Activated T-cell treated with anti-CD3 and anti-CD28 coated beads, Interleukin-2, amount 50 U/mL, for 24 hours (primary cell): ENCODE measurements around the gene TUBA3D.
"Not testable (repeated sequence)": the region's sequence is repeated elsewhere in the genome, so short reads cannot be mapped to it uniquely, and the experiment has no call there.

Experiments
- DNase-seq: peaks from one replicate; pipeline ENCODE4 v3.0.0-alpha.2; 2020
- H3K27ac Mint-ChIP-seq: 2 replicates; pipeline ENCODE4 v1.8.0; 2020; ENCODE audit warnings: mild to moderate bottlenecking, mixed read lengths
- H3K27me3 Mint-ChIP-seq: 2 replicates; pipeline ENCODE4 v1.8.0; 2020; ENCODE audit warnings: mixed read lengths
- H3K36me3 Mint-ChIP-seq: 2 replicates; pipeline ENCODE4 v1.8.0; 2020; ENCODE audit warnings: low read depth, mixed read lengths
- H3K4me1 Mint-ChIP-seq: 2 replicates; pipeline ENCODE4 v1.8.0; 2020; ENCODE audit warnings: low read depth, mixed read lengths
- H3K4me3 Mint-ChIP-seq: 2 replicates; pipeline ENCODE4 v1.8.0; 2020; ENCODE audit warnings: mild to moderate bottlenecking, moderate library complexity, mixed read lengths
- H3K9me3 Mint-ChIP-seq: 2 replicates; pipeline ENCODE4 v1.8.0; 2020; ENCODE audit warnings: mixed read lengths

Gene TUBA3D

DNA sequence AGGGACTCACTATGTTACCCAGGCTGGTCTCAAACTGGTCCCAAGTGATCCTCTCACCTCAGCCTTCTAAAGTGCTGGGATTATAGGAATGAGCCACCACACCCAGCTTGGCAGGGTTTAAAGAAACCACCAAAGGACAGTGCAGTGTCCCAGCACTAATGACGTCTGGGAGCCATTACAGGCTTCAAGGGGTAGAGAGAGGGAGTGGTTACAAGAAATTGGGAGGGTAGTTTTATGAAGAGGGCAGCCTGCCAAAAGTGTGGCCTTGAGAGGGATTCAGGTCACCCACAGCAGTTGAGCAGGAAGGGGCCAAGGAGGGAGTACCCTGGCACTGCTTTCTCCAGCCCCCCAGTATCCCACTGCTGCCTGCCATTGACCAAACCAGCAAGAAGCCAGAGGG lies 1.3 kb downstream of the TUBA3D start:
- DNase-seq, H3K4me1 Mint-ChIP-seq, H3K27ac Mint-ChIP-seq, H3K4me3 Mint-ChIP-seq, H3K9me3 Mint-ChIP-seq, H3K27me3 Mint-ChIP-seq, H3K36me3 Mint-ChIP-seq: not testable (repeated sequence)

- H3K36me3 Mint-ChIP-seq, result peaks cover 16% of the 10 kb centered on the region
- H3K9me3 Mint-ChIP-seq, H3K4me1 Mint-ChIP-seq, H3K27ac Mint-ChIP-seq, H3K4me3 Mint-ChIP-seq, DNase-seq, H3K27me3 Mint-ChIP-seq: not testable (repeated sequence)
Measured at GRCh38 chr2:131478074-131478849, 2.3 kb downstream of the TUBA3D start.

- DNase-seq, H3K27ac Mint-ChIP-seq, H3K27me3 Mint-ChIP-seq, H3K4me1 Mint-ChIP-seq, H3K9me3 Mint-ChIP-seq, H3K4me3 Mint-ChIP-seq: not testable (repeated sequence)
- H3K36me3 Mint-ChIP-seq, result peaks cover 22% of the 10 kb centered on the region
Measured at GRCh38 chr2:131478850-131479461, 3.0 kb downstream of the TUBA3D start.

DNA sequence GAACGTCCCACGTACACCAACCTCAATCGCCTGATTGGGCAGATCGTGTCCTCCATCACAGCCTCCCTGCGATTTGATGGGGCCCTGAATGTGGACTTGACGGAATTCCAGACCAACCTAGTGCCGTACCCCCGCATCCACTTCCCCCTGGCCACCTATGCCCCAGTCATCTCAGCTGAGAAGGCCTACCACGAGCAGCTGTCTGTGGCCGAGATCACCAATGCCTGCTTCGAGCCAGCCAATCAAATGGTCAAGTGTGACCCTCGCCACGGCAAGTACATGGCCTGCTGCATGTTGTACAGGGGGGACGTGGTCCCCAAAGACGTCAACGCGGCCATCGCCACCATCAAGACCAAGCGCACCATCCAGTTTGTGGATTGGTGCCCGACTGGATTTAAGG lies 4.4 kb downstream of the TUBA3D start:
- H3K9me3 Mint-ChIP-seq, H3K27me3 Mint-ChIP-seq, H3K27ac Mint-ChIP-seq, H3K4me1 Mint-ChIP-seq, DNase-seq, H3K4me3 Mint-ChIP-seq: not testable (repeated sequence)
- H3K36me3 Mint-ChIP-seq, result peaks cover 32% of the 10 kb centered on the region

DNA sequence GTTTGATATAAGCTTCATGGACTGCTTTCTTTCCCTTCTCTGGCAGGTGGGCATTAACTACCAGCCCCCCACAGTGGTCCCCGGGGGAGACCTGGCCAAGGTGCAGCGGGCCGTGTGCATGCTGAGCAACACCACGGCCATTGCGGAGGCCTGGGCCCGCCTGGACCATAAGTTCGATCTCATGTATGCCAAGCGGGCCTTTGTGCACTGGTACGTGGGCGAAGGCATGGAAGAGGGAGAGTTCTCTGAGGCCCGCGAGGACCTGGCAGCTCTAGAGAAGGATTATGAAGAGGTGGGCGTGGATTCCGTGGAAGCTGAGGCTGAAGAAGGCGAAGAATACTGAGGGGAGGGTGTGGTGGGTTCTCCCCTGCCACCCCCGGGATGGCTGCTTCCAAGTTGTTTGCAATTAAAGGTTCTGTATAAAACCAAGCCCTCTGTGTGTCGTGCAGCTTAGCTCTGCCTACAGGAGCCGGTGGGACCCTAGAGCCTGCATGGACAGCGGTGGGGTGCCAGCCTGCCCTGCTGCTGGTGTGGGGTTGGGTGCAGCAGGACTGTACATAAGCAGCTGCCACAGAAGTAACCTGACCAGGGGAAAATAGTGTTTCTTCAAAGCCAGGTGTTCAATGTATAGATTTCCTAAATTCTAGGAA lies 6.7 kb downstream of the TUBA3D start:
- H3K27me3 Mint-ChIP-seq, H3K27ac Mint-ChIP-seq, H3K4me1 Mint-ChIP-seq, H3K4me3 Mint-ChIP-seq, H3K9me3 Mint-ChIP-seq: not testable (repeated sequence)
- peak; percentile 17 for DNase-seq
- peaks cover 45% of the 10 kb centered on the region for H3K36me3 Mint-ChIP-seq

GRCh38 chr2:131483981-131484820 lies 8.3 kb downstream of the TUBA3D start:
- not testable (repeated sequence) for H3K4me3 Mint-ChIP-seq, H3K27me3 Mint-ChIP-seq, H3K27ac Mint-ChIP-seq, H3K9me3 Mint-ChIP-seq
- Mint-ChIP-seq H3K36me3 (peaks cover 59% of the 10 kb centered on the region), H3K4me1 (peaks cover 11% of the 10 kb centered on the region)
- peak; percentile 22 for DNase-seq

GRCh38 chr2:131484906-131485460 lies 9.1 kb downstream of the TUBA3D start:
- not testable (repeated sequence) for H3K4me3 Mint-ChIP-seq, H3K9me3 Mint-ChIP-seq, H3K27me3 Mint-ChIP-seq, H3K27ac Mint-ChIP-seq
- Mint-ChIP-seq H3K4me1 (peaks cover 16% of the 10 kb centered on the region), H3K36me3 (peaks cover 64% of the 10 kb centered on the region)
- peak; percentile 15 for DNase-seq

DNA sequence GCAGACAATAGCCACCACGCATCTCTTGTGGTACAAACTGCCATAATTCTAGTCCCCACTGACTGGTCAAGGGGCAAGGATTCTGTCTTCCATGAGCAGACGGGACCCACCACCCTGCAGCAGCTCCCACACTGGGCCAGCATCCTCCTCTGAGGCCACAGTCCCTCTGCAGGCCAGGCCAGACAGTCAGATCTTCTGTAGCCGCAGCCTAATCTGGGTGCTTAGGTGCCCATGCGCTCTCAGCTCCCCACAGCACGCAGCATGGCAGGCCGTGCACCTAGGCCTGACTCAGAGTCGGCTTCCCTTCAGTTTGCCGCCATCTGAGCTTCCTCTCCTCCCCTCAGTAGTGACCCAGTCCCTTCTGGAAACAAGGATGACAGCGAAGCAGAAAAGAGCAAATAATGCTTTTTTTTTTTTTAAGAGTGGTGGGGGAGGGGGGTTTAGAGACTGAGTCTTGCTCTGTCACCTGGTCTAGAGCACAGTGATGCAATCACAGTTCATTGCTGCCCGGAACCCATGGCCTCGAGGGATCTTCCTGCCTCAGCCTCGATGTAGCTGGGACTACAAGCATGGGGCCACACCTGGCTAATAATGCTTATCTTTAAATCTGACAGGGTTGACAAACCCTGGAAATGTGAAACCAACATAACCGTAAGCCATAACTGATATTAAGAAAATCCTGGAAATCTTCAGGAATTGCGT lies 10.4 kb downstream of the TUBA3D start:
- H3K27ac Mint-ChIP-seq, H3K27me3 Mint-ChIP-seq, H3K9me3 Mint-ChIP-seq: not testable (repeated sequence)

GRCh38 chr2:131488306-131489205 lies 12.6 kb downstream of the TUBA3D start:
- peak overlapping the region; percentile 76 for H3K27ac Mint-ChIP-seq
- no peak for DNase-seq
- peak overlapping the region; percentile 18 for H3K4me3 Mint-ChIP-seq
- no peaks in the 10 kb centered on the region for H3K9me3 Mint-ChIP-seq
- H3K27me3 Mint-ChIP-seq, result no peaks in the 10 kb centered on the region
- H3K36me3 Mint-ChIP-seq, result peaks cover 70% of the 10 kb centered on the region
- peaks cover 28% of the 10 kb centered on the region for H3K4me1 Mint-ChIP-seq

More for the DNA sequence above, 10.4 kb downstream of the TUBA3D start:
- Mint-ChIP-seq H3K36me3 (peaks cover 78% of the 10 kb centered on the region), H3K4me1 (peaks cover 26% of the 10 kb centered on the region)
- peak; percentile 14 for DNase-seq
- not testable (repeated sequence) for H3K4me3 Mint-ChIP-seq

GRCh38 chr2:131490616-131491468 lies 14.9 kb downstream of the TUBA3D start:
- not testable (repeated sequence) for H3K27me3 Mint-ChIP-seq, H3K9me3 Mint-ChIP-seq
- Mint-ChIP-seq H3K36me3 (peaks cover 67% of the 10 kb centered on the region), H3K27ac (peak overlapping the region; percentile 92), H3K4me1 (peaks cover 43% of the 10 kb centered on the region), H3K4me3 (peak overlapping the region; percentile 89)
- DNase-seq, result peak; percentile 57

DNA sequence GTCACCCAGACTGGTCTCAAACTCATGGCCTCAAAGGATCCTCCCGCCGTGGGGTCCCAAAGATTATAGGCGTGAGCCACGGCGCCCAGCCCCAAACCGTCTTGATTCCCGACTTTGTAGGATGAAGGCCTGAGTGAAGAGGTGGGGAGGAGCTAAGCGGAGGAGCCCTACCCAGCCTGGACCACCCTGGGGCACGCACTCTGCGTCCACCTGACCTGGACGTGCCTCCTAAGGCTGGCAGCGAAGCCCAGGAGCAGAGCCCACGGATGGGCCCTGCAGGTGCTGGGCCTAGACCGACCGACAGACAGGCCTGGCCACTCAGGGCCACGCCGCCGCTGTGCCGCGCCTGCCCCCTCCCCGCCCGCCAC lies 15.5 kb downstream of the TUBA3D start:
- not testable (repeated sequence) for H3K27me3 Mint-ChIP-seq, H3K9me3 Mint-ChIP-seq
- Mint-ChIP-seq H3K4me1 (peaks cover 46% of the 10 kb centered on the region), H3K36me3 (peaks cover 70% of the 10 kb centered on the region), H3K27ac (peak overlapping the region; percentile 92), H3K4me3 (peak overlapping the region; percentile 89)
- DNase-seq, result peak; percentile 56

GRCh38 chr2:131492015-131492417 lies 16.1 kb downstream of the TUBA3D start, which contains the start of gene MZT2A:
Gene MZT2A (minus strand): TSS chr2:131492397. CDS start chr2:131492376, 21 bp downstream.
- Mint-ChIP-seq H3K4me1 (peaks cover 49% of the 10 kb centered on the region), H3K4me3 (peak within 1 kb of the TSS; percentile 92), H3K36me3 (peaks cover 69% of the 10 kb centered on the region), H3K27ac (peak within 1 kb of the TSS; percentile 97)
- not testable (repeated sequence) for H3K27me3 Mint-ChIP-seq, H3K9me3 Mint-ChIP-seq, DNase-seq
